ENCODE data around the gene BYSL.

The BYSL gene

GRCh38 chr6:41974281-41974825 is 53.1 kb downstream of the BYSL start:
- no peak for DNase-seq (ENCODE audit: extremely low read depth in 1 of 2, low read depth in 1 of 2)

- DNase-seq (ENCODE audit: extremely low read depth in 1 of 2, low read depth in 1 of 2) = no peak
Measured at GRCh38 chr6:41975276-41975675, 54.0 kb downstream of the BYSL start.

GRCh38 chr6:41976794-41977484 is 55.6 kb downstream of the BYSL start:
- no peak for DNase-seq (ENCODE audit: extremely low read depth in 1 of 2, low read depth in 1 of 2)

All from stimulated activated CD8-positive, alpha-beta memory T cell treated with anti-CD3 and anti-CD28 coated beads, Interleukin-7, amount 100 ng/mL, for 48 hours (primary cell).